ENCODE data around the gene GDF2.

GRCh38 chr10:47322300-47323061, at the start of gene GDF2:
- no peak for TF ChIP-seq CTCF (conservative IDR thresholded peaks at IDR 0.05; ENCODE audit: low read depth, low read length)
- no peak for TF ChIP-seq EZH2 (IDR thresholded peaks at IDR 0.05; ENCODE audit: borderline replicate concordance, low read depth, low read length, poor library complexity, severe bottlenecking)
